ENCODE results near the gene ADSS1.

- no peak for TF ChIP-seq CTCF (IDR thresholded peaks at IDR 0.05; ENCODE audit: low read depth, low read length, poor library complexity, severe bottlenecking)
- TF ChIP-seq EZH2phosphoT487 (IDR thresholded peaks at IDR 0.05; ENCODE audit: borderline replicate concordance, low read length) = no peak
Measured at GRCh38 chr14:104789752-104790743, 66.0 kb downstream of the ADSS1 start.
